B cell (primary cell): ENCODE results near the gene WRNIP1.

Experiments
- EZH2 ChIP-seq: IDR thresholded peaks from 2 replicates; pipeline ENCODE4 v1.6.1; 2012; ENCODE audit warnings: borderline replicate concordance, low read depth, mild to moderate bottlenecking, moderate library complexity, low read length; ENCODE audit not compliant: insufficient read depth, poor library complexity, severe bottlenecking
- TF ChIP-seq, protein P1 (sequence below): fragments of 200-600 bp; IDR thresholded peaks from one replicate; pipeline ENCODE4 v1.8.0; 2022; ENCODE audit warnings: antibody characterized with exemption, mild to moderate bottlenecking

DNA sequence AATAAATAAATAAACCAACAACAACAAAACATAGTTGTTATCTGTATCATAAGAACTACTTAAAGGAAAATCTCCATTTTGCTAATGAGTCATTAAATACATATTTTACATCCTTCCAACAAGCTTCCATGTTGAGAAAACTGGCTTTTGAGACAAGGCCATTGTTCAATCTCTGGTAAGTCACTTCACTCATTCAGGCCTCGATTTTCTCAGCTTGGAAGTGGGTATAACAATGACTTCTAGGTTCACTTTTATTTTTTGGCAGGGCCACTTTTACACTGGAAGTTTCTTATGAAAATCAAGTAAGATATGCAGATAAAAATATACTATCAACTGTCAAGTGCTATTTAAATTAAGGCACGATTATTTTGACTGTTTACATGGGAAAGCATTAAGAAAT is 30.0 kb downstream of the WRNIP1 start:
- TF ChIP-seq, protein P1, sequence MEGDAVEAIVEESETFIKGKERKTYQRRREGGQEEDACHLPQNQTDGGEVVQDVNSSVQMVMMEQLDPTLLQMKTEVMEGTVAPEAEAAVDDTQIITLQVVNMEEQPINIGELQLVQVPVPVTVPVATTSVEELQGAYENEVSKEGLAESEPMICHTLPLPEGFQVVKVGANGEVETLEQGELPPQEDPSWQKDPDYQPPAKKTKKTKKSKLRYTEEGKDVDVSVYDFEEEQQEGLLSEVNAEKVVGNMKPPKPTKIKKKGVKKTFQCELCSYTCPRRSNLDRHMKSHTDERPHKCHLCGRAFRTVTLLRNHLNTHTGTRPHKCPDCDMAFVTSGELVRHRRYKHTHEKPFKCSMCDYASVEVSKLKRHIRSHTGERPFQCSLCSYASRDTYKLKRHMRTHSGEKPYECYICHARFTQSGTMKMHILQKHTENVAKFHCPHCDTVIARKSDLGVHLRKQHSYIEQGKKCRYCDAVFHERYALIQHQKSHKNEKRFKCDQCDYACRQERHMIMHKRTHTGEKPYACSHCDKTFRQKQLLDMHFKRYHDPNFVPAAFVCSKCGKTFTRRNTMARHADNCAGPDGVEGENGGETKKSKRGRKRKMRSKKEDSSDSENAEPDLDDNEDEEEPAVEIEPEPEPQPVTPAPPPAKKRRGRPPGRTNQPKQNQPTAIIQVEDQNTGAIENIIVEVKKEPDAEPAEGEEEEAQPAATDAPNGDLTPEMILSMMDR = no peak
- TF ChIP-seq EZH2 = no peak
